Measurements from ENCODE around the gene TUBB. TPM values are rescaled to one million over a fixed set of nuclear protein-coding genes. Genes with fewer than 3 reads are reported as not detected.

TUBB gene
- total and polyA plus RNA-seq, 2 of the 8 experiments (the other 6 are each of a cell fraction or from before 2014, with no cell fraction given) = 1,880 to 3,022 TPM

DNA sequence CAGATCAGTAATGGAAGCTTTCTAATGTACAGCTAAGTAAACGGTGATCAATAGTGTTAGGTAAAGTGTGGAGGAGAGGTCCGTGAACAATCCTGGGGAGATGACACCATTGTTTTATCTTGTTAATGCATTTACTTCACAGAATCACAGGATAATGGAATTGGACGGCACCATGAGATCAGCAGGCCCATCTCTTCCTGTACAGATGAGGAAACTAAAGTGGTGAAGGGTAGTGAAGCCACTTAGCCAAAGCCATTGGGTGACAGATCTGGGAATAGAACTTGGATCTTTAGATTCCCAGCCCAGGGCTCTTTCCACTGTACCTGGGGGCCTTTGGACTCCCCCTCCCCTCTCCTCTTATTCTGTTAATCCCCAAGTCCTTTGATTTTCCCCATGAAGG lies 50.4 kb downstream of the TUBB start (continued):
- TF ChIP-seq, protein P1, sequence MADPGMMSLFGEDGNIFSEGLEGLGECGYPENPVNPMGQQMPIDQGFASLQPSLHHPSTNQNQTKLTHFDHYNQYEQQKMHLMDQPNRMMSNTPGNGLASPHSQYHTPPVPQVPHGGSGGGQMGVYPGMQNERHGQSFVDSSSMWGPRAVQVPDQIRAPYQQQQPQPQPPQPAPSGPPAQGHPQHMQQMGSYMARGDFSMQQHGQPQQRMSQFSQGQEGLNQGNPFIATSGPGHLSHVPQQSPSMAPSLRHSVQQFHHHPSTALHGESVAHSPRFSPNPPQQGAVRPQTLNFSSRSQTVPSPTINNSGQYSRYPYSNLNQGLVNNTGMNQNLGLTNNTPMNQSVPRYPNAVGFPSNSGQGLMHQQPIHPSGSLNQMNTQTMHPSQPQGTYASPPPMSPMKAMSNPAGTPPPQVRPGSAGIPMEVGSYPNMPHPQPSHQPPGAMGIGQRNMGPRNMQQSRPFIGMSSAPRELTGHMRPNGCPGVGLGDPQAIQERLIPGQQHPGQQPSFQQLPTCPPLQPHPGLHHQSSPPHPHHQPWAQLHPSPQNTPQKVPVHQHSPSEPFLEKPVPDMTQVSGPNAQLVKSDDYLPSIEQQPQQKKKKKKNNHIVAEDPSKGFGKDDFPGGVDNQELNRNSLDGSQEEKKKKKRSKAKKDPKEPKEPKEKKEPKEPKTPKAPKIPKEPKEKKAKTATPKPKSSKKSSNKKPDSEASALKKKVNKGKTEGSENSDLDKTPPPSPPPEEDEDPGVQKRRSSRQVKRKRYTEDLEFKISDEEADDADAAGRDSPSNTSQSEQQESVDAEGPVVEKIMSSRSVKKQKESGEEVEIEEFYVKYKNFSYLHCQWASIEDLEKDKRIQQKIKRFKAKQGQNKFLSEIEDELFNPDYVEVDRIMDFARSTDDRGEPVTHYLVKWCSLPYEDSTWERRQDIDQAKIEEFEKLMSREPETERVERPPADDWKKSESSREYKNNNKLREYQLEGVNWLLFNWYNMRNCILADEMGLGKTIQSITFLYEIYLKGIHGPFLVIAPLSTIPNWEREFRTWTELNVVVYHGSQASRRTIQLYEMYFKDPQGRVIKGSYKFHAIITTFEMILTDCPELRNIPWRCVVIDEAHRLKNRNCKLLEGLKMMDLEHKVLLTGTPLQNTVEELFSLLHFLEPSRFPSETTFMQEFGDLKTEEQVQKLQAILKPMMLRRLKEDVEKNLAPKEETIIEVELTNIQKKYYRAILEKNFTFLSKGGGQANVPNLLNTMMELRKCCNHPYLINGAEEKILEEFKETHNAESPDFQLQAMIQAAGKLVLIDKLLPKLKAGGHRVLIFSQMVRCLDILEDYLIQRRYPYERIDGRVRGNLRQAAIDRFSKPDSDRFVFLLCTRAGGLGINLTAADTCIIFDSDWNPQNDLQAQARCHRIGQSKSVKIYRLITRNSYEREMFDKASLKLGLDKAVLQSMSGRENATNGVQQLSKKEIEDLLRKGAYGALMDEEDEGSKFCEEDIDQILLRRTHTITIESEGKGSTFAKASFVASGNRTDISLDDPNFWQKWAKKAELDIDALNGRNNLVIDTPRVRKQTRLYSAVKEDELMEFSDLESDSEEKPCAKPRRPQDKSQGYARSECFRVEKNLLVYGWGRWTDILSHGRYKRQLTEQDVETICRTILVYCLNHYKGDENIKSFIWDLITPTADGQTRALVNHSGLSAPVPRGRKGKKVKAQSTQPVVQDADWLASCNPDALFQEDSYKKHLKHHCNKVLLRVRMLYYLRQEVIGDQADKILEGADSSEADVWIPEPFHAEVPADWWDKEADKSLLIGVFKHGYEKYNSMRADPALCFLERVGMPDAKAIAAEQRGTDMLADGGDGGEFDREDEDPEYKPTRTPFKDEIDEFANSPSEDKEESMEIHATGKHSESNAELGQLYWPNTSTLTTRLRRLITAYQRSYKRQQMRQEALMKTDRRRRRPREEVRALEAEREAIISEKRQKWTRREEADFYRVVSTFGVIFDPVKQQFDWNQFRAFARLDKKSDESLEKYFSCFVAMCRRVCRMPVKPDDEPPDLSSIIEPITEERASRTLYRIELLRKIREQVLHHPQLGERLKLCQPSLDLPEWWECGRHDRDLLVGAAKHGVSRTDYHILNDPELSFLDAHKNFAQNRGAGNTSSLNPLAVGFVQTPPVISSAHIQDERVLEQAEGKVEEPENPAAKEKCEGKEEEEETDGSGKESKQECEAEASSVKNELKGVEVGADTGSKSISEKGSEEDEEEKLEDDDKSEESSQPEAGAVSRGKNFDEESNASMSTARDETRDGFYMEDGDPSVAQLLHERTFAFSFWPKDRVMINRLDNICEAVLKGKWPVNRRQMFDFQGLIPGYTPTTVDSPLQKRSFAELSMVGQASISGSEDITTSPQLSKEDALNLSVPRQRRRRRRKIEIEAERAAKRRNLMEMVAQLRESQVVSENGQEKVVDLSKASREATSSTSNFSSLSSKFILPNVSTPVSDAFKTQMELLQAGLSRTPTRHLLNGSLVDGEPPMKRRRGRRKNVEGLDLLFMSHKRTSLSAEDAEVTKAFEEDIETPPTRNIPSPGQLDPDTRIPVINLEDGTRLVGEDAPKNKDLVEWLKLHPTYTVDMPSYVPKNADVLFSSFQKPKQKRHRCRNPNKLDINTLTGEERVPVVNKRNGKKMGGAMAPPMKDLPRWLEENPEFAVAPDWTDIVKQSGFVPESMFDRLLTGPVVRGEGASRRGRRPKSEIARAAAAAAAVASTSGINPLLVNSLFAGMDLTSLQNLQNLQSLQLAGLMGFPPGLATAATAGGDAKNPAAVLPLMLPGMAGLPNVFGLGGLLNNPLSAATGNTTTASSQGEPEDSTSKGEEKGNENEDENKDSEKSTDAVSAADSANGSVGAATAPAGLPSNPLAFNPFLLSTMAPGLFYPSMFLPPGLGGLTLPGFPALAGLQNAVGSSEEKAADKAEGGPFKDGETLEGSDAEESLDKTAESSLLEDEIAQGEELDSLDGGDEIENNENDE (IDR thresholded peaks at IDR 0.05; ENCODE audit: insufficient replicate concordance, low read length) = no peak
- no peak for TF ChIP-seq CHD1 (IDR thresholded peaks at IDR 0.05; ENCODE audit: low read depth, low read length)
- TF ChIP-seq KDM1A (IDR thresholded peaks at IDR 0.05; ENCODE audit: borderline replicate concordance, low read length) = no peak
- no peak for TF ChIP-seq POLR2A (IDR thresholded peaks at IDR 0.05; ENCODE audit: control extremely low read depth in 1 of 2, low read depth in 2 of 2, low read length in 2 of 2)
- no peak for TF ChIP-seq SIN3A (conservative IDR thresholded peaks at IDR 0.05 in 1 of 2, IDR thresholded peaks at IDR 0.05 in 1 of 2; ENCODE audit: low read depth in 1 of 2, low read length in 2 of 2)
- TF ChIP-seq RAD21 (IDR thresholded peaks at IDR 0.05 in 1 of 2, conservative IDR thresholded peaks at IDR 0.05 in 1 of 2; ENCODE audit: low read depth in 2 of 2, low read length in 2 of 2) = no peak
- TF ChIP-seq RFX5 (IDR thresholded peaks at IDR 0.05; ENCODE audit: borderline replicate concordance, low read depth, low read length) = no peak
- TF ChIP-seq, protein P2, sequence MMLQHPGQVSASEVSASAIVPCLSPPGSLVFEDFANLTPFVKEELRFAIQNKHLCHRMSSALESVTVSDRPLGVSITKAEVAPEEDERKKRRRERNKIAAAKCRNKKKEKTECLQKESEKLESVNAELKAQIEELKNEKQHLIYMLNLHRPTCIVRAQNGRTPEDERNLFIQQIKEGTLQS (IDR thresholded peaks at IDR 0.05; ENCODE audit: insufficient read depth, low read depth, low read length) = no peak
